Stimulated activated CD8-positive, alpha-beta memory T cell treated with anti-CD3 and anti-CD28 coated beads, Interleukin-4, amount 100 ng/mL, for 24 hours (primary cell): Measurements from ENCODE around the gene SFI1.
"Not testable (repeated sequence)": the region's sequence is repeated elsewhere in the genome, so short reads cannot be mapped to it uniquely, and the experiment has no call there.

ENCODE experiments used
- DNase-seq: peaks from one replicate; pipeline ENCODE4 v3.0.0-alpha.2; 2020; ENCODE audit warnings: low read depth

SFI1 gene

DNA sequence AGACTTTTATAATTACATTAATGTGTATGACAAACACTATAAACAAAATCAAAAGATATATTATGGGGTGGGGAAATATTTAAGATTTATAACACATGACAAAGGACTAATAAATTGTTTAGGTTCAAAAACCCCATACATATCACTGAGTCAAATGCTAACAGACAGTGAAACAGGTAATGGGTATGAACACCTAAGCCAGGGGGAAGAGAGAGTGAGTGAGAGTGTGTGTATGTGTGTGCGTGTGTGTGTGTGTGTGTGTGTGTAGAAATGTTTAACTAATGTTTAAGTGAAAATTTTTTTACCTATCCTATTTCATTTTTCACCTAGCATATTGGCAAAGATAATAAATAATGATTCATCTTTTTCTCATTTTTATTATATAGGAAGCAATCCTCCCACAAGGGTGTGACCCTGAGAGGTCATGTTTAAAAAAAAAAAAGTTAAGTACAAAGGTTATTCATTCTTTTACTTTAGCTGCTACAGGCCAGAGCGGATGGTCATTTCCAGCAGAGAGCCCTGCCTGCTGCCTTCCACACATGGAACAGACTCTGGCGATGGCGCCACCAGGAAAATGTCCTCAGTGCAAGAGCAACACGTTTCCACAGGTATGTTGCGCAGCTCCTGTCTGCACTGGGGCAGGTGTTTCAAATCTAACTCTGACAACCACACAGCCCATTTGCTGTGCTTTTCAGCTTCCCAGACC lies 92.8 kb downstream of the SFI1 start:
- no peak for DNase-seq

DNA sequence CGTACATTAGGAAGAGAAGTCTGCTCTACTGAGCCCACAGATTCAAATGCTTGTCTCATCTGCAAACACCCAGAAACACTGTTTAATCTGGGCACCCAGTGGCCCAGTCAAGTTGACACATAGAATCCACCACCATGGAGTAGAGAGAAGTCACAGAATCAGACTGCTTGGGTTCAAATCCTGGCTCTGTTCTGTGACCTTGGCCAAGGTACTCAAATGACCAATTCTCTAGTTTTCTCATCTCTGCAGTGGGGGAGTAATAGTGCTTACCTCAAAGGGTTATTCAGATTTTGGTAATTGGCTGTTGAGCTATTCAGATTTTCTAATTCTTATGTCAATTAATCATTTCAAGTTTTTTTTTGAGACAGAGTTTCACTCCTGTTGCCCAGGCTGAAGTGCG lies 93.8 kb downstream of the SFI1 start:
- not testable (repeated sequence) for DNase-seq

DNA sequence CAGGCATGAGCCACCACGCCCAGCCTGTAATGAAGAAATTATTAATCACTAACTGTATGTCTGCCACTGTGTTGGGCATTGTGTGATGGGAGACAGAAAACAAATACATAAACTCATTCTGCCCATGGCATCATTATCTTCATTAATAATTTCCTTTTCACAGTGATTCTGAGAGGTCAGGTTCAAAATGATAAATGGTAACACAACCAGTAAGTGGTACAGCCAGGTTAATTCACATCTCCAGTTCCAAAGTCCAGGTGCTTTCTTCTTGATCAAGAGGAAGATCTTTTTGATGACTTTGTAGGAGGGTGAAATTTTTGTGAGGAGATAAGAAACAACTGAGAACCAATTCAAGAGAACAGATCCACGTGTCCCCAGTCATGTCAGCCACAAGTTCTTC lies 98.9 kb downstream of the SFI1 start:
- no peak for DNase-seq

DNA sequence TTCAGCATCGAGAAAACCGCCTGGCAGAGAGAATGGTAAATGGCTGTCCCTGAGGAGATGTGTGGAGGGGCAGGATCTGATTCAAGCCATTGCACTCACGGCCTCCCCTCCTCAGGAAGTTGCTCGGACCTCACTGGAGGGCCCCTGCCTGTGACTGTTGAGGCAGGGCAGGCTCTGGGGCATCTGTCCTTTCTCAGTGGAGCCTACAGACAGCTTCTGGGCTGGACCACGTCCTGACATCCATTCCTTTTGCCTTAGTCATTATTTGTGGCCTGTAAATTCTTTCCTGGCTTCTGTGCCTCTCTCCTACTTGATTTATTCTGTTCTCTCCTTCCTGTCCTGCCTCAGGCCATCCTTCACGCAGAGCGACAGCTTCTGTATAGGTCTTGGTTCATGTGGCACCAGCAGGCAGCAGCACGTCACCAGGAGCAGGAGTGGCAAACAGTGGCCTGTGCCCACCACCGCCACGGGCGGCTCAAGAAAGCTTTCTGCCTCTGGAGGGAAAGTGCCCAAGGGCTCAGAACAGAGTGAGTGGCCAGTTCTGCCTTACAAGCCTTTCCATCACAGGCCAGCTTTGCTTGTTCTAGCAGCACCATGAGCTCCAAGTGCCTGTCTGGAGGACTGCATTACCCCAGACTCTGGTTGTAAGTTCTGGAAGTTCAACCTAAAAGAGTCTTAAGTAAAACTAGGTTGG lies 106.1 kb downstream of the SFI1 start:
- no peak for DNase-seq

DNA sequence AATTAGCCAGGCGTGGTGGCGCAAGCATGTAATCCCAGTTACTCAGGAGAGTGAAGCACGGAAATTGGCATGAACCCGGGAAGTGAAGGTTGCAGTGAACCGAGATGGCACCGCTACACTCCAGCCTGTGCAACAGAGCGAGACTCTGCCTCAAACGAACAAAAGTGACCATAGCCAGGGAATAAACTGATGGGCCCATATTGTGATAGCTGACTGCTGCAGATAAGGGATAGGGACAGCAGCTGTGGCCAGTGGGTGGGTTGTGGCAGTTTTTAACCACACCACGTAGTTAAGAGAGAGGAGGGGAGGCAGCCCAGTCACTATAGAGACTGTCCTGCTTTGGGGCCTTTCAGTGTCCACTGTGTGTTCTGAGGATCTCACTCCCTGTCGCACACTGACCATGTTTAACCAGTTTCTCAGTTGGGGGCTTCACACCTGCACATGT lies 106.8 kb downstream of the SFI1 start:
- DNase-seq = no peak

DNA sequence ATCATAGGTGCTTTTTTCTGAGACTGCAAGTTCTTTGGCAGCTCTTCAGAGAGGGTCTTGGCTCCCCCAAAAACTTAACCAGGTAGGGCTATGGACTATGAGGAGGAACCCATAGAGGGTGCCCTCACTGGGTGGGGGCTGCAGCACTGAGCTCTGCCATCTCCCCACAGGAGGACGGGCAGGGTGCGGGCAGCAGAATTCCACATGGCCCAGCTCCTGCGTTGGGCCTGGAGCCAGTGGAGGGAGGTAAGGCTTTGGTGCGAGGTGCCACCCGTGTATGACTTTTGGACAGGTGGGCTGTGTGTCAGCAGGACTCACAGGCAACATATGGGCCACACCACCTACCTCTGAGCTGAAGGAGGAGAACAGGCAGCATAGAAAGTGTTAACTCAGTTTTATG lies 107.2 kb downstream of the SFI1 start:
- no peak for DNase-seq

DNA sequence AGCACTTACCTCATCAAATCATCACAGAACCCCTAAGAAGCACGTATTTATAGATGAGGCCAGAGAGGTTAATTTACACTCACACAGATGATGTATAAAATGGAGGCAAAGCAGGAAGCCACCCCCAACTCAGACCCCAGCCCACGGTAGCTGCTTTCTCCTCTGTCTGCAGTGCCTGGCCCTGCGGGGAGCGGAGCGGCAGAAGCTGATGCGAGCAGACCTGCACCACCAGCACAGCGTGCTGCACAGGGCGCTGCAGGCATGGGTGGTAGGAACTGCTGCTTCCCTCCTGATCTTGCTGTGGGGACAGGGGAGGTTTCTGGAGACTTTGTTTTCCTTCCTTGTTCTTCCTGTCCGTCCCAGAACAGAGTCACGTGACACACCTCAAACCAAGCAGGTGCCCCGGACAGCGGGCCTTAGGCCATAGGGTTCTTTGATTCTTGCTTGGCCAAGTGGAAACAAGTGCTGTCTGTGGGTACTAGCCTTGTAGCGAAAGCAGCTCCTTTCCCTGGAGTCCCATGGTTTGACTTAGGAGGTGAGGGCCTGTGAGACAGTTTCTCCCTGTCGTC lies 107.9 kb downstream of the SFI1 start:
- DNase-seq = no peak

DNA sequence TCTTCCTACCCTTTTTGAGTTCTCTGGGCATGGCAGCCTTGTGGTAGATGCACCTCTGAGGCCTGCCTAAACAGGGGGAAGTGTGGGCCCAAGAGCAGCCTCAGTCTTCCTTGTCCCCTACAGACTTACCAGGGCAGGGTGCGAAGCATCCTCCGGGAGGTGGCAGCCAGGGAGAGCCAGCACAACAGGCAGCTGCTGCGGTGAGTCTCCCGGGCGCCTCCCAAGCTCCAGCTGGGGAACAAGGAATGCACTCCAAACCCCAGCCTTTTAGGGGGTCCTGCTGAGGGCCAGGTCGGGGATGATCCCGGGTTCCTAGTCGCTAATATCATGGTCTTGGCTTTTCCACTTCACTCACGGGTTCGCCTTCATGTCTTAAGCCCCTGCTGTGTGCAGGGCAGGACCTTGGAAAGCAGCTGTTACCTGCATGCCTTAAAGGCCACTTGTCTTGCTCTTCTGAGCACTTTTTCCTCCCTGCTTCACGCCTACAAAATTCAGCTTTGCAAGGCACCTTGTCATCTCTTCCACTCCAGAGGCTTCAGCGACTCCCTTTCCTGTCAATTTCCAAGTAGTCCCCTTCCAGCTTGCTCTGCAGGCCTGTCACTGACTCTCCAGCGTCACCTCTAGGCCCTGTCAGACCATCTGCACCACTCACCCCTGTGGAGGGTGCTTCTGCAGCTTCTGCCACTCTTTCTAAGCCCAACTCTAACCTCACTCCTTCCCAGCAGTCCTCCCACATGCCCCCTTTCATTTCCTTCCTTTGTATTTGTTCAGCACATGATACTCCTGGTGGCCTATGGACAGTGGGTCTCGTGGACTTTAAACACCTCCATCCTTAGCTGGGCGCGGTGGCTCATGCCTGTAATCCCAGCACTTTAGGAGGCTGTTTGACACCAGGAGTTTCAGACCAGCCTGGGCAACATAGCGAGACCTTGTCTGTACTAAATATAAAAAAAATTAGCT lies 108.7 kb downstream of the SFI1 start:
- no peak for DNase-seq

DNA sequence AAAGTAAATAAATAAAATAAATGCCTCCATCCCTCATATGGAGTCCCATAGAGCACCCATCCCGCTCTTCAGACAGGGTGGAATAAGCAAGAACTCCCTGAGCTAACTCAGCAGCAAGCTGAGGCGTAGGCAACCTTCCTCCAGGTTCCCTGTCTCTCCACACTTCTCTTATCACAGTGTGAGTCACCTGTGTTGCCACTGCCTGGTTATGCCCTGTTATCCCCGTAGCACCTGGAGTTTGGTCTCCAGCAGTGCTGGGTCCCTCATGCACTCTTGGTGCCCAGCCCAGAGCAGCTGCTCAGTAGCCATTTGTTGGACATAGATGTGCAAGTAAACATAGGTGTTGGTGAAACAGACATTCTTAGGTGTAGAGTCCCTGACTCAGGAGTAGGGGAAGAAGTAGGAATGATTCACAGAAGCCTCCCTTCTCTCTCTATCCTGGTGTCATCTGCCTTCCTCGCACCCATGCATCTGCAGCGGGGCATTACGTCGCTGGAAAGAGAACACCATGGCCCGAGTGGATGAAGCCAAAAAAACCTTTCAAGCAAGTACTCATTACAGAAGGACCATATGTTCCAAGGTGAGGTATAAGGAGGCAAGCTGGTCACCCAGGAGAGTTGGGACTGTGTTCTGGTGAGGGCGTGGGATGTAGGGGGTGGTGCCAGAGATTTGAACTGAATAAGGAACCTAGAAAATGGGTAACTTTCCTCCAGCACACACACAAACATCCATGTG lies 109.7 kb downstream of the SFI1 start:
- DNase-seq = no peak

DNA sequence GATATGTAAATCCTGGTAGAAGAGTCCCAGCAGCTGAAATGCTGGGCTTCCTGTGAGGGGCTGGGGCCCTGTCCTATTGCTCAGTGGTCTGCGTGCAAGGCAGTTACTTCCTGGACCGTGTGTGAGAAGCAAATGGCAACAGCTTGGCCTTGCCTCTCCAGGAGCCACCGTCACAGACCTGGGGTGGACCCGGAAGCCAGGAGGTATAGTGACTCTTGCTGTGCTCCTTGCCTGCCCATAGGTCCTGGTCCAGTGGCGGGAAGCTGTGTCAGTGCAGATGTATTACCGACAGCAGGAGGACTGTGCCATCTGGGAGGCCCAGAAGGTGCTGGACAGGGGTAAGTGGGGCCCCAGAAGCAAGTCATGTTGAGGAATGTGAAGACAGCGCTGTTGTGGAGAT lies 111.4 kb downstream of the SFI1 start:
- no peak for DNase-seq

DNA sequence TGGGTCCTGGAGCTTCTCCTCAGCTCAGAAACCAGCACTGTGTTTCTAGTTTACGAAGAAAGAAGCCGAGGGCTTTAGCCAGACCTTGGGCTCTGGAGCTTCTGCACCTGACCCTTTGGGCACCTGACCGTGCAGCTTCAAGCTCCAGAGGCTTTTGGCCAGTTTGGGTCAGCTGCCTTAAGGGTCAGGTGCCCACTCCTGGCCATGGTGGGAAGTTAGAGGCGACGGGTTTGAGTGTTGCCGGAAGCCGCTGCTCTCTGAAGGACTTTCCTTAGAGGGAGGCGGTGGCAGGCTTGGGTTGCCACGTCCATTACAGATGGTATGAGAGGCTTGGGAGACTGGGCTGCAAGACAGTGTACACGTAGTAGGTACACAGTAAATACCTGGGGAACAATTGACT lies 113.4 kb downstream of the SFI1 start:
- no peak for DNase-seq

DNA sequence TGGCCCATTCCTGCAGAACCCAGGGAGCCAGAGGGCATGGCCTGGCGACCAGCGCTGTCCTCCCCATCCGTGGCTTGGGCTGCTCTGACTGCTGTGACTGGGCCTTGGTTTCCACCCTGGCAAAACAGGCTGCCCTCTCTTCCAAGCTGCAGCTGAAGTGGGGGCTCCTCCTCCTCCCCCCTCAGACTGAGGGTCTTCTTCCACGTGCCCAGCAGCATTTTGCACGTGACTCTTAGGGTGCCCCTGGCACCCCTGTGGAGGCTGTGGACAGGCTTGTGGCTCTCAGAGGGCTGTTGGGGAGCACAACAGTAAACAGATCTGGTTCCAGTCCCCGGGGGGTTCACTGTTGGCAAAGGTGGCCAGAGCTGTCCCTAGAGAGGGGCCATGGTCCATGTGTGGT lies 114.3 kb downstream of the SFI1 start:
- no peak for DNase-seq

DNA sequence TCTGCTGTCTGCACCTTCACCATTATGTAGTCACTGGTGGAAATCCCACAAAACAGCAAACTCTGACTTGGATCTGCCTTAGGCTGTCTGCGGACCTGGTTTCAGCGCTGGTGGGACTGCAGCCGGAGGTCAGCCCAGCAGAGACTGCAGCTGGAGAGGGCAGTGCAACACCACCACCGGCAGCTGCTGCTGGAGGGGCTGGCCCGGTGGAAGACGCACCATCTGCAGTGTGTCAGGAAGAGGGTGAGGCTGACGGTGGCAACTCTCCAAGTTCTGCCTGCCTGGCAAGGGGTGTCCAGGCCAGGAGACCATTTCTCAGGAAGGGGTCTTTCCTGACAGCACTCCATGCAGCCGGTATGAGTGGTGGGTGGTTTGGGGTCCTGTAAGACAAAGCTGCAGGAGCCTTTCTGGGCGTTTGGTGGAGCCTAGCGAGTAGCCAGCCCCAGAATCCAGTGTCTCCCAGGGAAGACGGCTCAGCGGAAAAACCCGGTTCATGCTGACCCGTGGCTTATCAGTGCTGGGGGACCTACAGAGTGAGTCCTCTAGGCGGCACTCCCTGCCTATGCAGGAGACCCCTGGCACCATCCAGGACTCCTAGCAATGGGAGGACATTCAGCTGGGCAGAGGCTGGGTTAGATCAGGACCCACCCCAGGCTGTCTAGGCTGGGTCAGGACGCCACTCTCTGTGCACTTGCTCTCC lies 114.9 kb downstream of the SFI1 start:
- no peak for DNase-seq

DNA sequence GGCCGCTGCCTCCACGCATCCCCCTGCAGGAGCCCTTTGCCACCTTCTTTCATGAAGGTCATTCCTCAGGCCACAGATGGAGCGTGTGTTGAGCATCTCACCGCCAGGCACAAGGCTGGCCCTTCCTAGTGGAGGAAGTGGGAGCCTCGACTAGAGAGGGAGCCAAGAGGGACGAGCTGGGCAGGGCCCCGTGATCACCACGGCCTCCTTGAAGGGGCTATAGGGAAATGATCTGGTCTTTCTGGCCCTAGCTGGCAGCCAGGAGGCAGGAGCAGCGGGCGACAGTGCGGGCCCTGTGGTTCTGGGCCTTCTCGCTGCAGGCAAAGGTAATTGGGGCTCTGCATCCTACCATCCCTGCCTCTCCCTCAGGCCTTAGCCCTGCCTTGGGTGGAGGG lies 116.6 kb downstream of the SFI1 start:
- no peak for DNase-seq

DNA sequence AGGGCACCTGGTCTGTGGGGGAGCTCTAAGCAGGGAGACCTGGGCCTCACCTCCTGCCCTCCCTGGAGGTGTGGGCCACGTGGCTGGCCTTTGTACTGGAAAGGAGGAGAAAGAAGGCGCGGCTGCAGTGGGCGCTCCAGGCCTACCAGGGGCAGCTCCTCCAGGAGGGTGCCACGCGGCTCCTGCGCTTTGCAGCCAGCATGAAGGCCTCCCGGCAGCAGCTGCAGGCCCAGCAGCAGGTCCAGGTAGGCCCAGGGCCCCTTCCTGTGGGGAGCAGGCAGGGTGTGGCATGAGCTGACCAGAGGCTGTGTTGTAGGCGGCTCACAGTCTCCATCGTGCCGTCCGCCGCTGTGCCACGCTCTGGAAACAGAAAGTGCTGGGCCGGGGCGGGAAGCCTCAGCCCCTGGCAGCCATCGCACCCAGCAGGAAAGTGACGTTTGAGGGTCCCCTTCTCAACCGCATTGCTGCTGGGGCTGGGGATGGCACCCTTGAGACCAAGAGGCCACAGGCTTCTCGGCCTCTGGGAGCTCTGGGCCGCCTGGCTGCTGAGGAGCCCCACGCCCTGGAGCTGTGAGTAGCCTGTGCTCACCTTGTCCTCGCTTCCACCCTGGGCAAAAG lies 117.1 kb downstream of the SFI1 start:
- no peak for DNase-seq

DNA sequence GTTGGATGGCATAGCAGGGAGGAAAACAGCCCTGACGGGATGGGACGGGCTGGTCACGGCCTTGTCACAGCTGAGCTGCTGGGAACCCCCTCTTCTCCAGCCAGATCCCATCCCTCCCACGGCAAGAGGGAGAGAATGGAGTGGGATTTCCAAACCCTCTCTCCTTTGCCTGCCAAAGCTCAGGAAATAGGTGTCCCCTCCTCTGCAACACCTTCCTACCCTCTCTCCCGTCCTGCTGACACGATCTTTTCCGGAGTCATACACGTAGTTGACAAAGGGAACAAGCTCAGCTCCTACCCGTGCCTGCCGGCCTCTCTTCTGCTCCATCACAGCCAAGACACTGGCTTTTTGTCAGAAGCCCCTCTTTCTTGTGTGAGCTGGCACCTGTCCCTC lies 117.6 kb downstream of the SFI1 start:
- no peak for DNase-seq

DNA sequence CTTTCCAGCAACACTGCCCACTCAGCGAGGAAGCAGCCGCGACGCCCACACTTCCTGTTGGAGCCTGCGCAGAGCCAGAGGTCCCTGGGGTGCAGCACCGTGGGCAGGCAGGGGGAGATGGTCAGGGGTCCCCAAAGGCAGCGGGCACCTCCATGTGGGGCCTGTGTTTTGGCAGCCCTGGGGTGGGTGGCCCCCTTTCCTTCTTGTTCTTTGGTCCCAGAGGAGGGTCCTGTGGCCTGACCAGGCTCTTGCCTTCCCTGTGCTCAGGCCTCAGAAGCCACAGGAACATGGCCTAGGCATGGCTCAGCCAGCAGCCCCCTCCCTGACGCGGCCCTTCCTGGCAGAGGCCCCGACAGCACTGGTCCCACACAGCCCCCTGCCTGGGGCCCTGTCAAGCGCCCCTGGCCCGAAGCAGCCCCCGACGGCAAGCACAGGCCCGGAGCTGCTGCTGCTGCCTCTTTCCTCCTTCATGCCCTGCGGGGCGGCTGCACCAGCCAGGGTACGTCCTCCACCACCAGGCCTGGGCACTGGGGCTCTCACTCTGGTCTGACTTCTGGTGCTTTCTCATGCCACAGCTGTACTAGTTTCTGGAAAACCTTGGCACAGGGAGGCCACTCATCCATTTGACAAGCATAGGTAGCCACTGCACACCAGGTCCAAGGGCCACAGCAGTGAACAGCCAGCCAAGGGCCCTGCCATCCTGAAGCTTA lies 118.6 kb downstream of the SFI1 start:
- no peak for DNase-seq

DNA sequence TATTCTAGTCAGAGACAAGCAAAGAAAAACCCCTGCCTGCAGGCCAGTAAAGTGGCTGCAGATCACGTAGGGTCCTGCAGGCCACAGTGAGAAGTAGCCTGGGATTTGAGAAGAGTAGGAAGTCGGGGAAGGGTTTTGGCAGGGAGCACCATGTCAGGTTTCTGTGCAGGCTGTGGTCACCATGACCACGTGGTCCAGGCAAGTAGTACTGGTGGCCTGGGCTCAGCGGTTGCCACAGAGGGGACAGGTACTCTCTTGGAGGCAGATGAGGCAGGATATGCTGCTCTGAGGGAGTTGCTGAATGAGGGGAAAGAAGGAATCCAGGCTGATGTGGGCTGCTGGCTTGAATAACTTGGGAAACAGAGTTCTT lies 119.1 kb downstream of the SFI1 start:
- DNase-seq = no peak

DNA sequence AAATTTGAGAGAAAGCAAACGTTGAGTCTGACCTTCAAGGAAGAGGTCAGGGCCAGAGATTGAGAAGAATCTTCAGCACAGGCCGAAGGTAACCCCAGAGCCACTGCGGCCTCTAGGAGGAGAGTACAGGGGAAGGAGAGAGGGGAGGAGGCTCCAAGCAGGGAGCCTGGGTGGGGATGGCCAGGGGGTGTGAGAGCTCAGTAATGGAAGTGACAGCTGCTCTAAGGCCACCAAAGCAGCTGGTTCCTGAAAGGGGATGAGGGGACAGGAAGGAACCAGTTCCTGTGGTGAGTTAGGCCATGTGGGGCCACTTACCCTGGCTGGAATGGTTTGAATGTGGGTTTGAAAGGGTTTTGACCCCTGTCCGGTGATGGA lies 119.6 kb downstream of the SFI1 start:
- DNase-seq = no peak

DNA sequence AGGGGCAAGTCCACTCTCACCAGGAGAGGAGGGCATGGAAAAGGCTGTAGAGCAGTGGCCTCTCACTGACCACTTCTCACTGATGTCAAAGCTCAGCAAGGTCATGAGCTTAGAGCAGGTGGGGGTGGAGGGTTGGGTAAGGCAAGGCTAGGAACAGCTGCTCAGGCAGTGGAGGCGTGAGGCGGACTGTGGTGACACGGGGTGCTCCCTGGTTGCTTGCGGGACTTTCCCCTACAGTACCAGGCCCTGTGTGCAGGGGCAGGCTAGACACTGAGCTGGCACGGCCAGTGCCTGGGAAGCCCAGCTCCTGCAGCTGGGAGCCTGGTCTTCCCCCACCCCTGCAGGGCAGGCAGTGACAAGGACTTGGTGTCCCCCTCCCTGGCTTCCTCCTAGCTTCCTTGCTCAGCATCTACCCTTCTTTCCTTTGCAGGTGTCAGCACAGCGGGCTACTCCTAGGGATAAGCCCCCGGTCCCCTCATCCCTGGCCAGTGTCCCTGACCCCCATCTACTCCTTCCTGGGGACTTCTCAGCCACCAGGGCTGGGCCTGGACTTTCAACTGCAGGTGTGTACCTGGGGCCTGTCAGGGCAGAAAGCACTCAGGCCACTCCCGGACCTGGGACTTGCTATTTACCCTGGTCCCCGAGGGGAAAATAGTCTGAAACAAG lies 120.1 kb downstream of the SFI1 start:
- no peak for DNase-seq
